Sigmoid colon (tissue), 4 donors: ENCODE data around the gene TLE2.

Source experiments
- POLR2A ChIP-seq, 2 donors: fragments of 450-650 bp; IDR thresholded peaks; one replicate each; pipeline ENCODE4 v1.6.1; 2016; ENCODE audit warnings: antibody characterized with exemption in 2 of 2, mild to moderate bottlenecking in 2 of 2, moderate library complexity in 2 of 2
- POLR2AphosphoS5 ChIP-seq, 4 donors: sonication (generic); formaldehyde crosslinking; IDR thresholded peaks; one replicate each; pipeline ENCODE4 v1.6.1; 2017; ENCODE audit warnings: antibody characterized with exemption in 4 of 4
- TF ChIP-seq, protein P1 (sequence below), 4 experiments: fragments of 450-650 bp in 3 of 4; fragments of 200-600 bp in 1 of 4; IDR thresholded peaks; one replicate each; pipeline ENCODE4 v1.5.1; 2016 to 2019; ENCODE audit warnings: antibody characterized with exemption in 4 of 4, mild to moderate bottlenecking in 3 of 4, moderate library complexity in 2 of 4

DNA sequence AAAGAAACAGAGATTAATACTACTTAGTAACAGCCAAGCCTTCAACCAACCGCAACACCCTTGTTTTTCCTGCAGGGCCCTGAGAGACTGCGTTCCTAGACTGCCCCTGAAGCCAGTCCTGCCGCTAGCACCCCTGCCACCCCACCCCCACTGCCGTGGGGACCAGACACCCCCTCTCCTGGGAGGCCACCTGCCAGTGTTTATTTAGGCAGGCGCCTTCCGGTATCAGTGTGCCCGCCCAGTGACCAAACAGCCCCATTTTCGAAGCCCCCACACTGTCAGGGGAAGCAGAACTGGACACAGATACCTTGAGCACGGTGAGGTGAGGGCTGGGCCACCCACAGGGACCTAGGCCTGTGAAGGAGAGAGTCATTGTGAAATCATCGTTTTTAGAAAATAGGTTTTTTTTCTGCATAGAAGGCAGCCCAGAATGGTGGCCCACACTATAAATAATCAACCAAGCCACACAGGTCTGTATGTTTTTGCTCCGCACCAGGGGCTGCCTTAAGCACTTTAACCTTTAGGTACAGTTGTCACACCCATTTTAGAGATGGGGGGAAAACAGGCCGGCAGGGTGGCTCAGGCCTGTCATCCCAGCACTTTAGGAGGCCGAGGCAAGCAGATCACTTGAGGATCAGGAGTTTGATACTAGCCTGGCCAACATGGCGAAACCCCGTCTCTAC lies 36.7 kb upstream of the TLE2 start:
- TF ChIP-seq, protein P1, sequence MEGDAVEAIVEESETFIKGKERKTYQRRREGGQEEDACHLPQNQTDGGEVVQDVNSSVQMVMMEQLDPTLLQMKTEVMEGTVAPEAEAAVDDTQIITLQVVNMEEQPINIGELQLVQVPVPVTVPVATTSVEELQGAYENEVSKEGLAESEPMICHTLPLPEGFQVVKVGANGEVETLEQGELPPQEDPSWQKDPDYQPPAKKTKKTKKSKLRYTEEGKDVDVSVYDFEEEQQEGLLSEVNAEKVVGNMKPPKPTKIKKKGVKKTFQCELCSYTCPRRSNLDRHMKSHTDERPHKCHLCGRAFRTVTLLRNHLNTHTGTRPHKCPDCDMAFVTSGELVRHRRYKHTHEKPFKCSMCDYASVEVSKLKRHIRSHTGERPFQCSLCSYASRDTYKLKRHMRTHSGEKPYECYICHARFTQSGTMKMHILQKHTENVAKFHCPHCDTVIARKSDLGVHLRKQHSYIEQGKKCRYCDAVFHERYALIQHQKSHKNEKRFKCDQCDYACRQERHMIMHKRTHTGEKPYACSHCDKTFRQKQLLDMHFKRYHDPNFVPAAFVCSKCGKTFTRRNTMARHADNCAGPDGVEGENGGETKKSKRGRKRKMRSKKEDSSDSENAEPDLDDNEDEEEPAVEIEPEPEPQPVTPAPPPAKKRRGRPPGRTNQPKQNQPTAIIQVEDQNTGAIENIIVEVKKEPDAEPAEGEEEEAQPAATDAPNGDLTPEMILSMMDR (IDR thresholded peaks at IDR 0.05) = no peak
- TF ChIP-seq POLR2AphosphoS5 (IDR thresholded peaks at IDR 0.05) = no peak
- no peak for TF ChIP-seq POLR2A (IDR thresholded peaks at IDR 0.05)
